Measurements from ENCODE around the gene TXNRD3.
A peak's percentile ranks its signal among the peaks of the same experiment; 100 is the strongest.
"Not testable (repeated sequence)": the region's sequence is repeated elsewhere in the genome, so short reads cannot be mapped to it uniquely, and the experiment has no call there.

The TXNRD3 gene

GRCh38 chr3:126646674-126647073 is 8.2 kb downstream of the TXNRD3 start:
- DNase-seq (ENCODE audit: low spot score), result no peak

DNA sequence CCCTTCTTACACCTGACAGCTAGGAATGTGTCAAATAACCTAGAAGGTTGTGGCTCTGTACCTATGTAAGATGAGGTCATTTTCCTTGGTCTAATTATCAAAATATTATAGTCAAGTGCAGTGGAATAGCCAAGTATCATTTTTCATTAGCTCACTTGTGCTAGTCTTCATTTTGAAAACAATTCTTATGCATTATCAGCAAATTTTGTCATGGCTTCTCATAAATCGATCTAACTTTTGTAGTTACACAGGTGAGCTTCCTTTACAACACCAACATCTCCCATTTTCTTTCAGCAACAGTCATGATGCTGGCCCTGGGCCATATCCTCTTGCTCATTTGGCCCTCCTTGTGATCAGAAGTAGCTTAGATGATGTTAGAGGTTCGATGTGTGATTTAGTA is 10.3 kb downstream of the TXNRD3 start:
- DNase-seq (ENCODE audit: low spot score), result no peak

- DNase-seq (ENCODE audit: low spot score), result no peak
Observed at GRCh38 chr3:126638790-126639189, 16.1 kb downstream of the TXNRD3 start.

GRCh38 chr3:126636436-126636835 is 18.5 kb downstream of the TXNRD3 start:
- DNase-seq (ENCODE audit: low spot score), result no peak

DNA sequence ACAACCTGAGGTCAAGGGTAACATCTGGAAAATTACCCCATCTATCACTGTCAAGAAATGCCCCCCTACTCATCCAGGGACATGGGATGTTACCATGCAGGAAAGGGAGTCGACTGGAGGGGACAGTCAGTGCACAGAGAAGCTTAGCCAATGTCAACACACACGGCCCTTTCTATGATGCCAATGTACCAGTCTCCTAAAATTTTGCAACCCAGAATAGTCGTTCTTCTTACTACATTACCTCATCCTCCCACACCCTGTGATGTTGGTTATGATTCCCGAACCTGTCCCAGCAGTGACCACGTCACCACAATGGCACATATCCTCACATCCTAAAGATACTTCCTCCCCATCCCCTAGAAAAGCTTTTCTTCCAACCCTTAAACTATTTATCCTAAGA is 20.1 kb downstream of the TXNRD3 start:
- DNase-seq (ENCODE audit: low spot score), result no peak

GRCh38 chr3:126630020-126630419 is 24.9 kb downstream of the TXNRD3 start:
- DNase-seq (ENCODE audit: low spot score), result no peak

DNA sequence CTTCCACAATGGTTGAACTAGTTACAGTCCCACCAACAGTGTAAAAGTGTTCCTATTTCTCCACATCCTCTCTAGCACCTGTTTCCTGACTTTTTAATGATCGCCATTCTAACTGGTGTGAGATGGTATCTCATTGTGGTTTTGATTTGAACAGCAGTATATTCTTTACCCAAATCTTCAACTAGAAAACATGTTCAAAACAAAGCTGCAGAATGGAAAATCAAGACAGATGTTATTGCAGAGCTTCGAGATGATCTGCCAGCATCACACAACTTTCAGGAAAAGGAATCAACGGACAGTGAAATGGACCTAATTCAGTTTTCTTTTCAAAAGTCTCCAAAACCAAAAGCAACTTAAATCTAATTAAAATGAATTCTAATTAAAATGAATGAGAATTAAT is 29.2 kb downstream of the TXNRD3 start:
- not testable (repeated sequence) for DNase-seq (ENCODE audit: low spot score)

DNA sequence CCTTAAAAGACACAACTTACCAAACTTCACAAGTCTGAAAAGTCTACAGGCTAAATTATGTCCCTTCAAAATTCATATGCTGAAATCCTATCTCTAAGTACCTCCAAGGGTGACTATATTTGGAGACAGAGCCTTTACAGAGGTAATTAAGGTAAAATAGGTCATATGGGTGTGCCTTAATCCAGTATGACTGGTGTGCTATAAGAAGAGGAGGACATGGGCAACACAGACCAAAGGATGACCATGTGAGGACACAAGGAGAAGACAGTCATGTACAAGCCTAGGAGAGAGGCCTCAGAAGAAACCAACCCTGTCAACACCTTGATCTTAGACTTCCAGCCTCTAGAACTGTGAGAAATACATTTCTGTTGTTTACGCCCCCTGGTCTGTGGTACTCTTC is 32.2 kb downstream of the TXNRD3 start:
- DNase-seq (ENCODE audit: low spot score), result no peak

DNA sequence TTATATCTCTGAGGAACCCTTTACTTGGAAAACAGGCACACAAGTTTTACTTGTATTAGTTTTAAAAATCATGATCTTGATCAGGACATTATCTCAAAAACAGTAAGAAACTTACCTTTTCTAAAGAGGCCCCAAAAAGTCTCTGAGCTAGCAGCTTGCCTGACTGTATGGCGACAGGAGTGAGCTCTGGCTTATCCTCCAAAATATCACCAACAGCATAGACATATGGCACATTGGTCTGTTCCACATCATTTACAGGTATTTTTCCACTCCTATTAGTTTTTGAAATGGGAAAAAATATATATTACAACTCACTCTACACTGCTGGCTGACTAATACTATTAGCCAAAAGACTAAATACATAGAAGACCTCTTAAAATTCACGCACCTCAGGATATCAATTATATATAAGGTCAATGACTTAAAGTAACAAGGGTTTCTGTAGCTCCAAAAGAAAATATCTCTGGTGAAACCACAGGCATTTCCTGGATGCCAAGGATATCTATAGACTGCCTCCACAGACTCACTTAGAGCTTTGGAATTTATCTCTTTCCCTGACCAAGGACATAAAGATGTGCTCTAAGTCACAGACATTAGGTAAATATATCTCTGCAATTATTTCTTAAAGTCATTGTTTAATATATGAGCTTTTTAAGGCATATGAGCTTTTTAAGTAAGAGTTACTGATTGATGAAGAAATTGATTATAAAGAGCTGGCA is 33.1 kb downstream of the TXNRD3 start:
- no peak for DNase-seq (ENCODE audit: low spot score)

- no peak for DNase-seq (ENCODE audit: low spot score)
Observed at GRCh38 chr3:126621171-126621570, 33.8 kb downstream of the TXNRD3 start.

GRCh38 chr3:126620738-126621137 is 34.2 kb downstream of the TXNRD3 start:
- DNase-seq (ENCODE audit: low spot score), result no peak

GRCh38 chr3:126618760-126619159 is 36.2 kb downstream of the TXNRD3 start:
- no peak for DNase-seq (ENCODE audit: low spot score)

GRCh38 chr3:126618021-126618420 is 36.9 kb downstream of the TXNRD3 start:
- DNase-seq (ENCODE audit: low spot score), result no peak

DNA sequence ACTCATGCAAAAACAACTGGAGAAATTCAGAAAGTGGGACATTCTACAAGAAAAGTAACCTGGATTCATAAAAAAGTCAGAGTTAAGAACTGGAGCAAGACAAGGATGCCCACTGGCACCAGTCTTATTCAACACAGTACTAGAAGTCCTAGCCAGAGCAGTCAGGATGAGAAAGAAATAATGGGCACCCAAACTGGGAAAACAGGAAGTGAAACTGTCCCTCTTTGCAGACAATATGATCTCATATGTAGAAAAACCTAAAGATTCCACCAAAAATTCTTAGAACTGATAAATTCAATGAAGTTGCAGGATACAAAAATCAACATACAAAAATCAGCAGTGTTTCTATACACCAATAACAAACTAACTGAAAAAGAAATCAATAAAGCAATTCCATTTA is 37.4 kb downstream of the TXNRD3 start:
- no peak for DNase-seq (ENCODE audit: low spot score)

DNA sequence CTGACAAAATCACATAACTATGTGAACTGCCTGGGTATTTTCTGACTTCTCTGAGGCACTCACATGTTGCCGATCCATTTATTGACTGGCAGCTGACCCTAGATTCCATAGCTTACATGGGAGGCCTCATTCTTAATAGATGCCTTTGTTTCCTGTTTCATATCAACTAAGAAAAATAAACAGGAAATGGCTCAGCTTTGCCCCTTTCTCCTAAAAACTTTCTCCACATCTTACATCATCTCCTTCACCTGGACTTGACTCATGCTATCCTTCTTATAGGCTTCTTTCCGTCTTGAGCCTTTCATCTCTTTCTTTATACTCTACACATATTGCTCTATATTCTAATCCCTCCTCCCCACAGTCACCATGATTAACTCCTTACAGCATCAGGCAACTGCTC is 38.0 kb downstream of the TXNRD3 start:
- DNase-seq (ENCODE audit: low spot score), result no peak

DNA sequence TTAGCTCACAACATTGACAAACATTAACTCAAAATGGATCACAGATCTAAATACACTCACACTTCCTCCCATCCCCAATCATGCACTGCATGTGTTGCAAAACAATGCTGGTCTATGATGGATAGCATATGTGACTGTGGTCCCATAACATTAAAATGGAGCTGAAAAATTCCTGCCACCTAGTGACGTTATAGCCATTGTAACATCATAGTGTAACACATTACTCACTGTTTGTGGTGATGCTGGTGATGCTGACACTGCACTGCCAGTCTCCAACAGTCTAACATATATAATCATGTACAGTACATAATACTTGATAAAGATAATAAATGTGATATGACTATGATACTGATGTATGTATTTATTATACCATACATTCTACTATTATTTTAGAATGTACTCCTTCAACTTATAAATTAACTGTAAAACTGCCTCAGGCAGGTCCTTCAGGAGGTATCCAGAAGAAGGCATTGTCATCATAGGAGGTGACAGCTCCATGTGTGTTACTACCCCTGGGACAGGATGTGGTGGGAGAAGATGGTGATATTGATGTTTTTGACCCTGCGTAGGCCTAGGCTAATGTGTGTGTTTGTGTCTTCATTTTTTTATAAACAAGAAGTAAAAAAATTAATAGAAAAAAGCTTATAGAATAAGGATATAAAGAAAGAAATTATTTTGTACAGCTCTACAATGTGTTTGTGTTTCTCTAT is 41.3 kb downstream of the TXNRD3 start:
- peak; percentile 9 for DNase-seq (ENCODE audit: low spot score)

GRCh38 chr3:126612479-126613205 is 42.3 kb downstream of the TXNRD3 start:
- no peak for DNase-seq (ENCODE audit: low spot score)

DNA sequence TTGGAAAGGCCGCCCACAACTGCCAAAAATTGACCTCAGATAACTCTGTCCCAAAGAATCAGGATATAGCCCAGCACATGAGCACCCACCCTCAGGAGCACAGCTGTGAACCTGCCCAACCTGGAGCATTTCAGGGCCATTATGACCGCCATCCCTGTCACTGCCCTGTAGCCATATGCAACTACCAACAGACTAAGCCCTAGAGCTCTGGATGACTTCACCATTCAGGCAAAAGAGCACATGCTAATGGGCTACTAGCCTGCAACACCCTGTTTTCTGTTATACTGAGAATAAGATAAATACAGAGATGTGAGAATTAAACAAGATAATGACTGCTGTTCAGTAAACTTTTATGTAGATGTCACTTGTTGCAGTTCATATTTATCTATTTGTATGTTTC is 45.0 kb downstream of the TXNRD3 start:
- no peak for DNase-seq (ENCODE audit: low spot score)

DNA sequence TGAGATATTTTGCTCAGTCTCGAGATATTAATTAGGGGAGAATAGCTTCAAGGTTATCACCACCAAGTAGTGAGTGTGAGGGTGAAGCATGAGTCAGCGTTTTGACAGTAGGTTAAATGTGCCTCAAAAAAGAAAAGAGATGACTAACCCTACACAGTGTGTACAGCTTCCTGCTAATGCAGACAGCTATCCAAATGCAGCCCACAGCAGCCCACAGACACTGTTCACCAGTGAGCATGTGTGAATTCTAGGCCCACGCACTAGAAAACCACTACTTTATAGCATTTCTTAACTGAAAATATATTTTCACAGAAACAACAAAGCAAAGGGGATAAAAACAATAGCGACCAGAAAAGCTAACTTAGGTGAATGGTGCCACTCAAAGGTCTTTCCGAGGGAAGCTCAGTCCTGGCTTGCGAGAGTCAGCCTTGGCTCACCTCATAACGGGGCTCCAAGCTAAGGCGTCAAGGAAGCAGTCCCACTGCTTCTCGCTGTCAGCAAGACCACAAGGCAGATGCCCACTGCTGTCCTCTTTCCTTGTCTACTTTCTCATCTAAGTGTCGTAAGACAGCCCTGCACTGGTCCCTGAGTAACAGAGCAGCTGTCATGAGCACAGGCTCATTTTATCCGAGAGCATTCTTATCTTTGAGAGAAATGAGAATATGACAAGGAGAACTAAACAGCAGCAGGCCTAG is 47.6 kb downstream of the TXNRD3 start:
- peak; percentile 59 for DNase-seq (ENCODE audit: low spot score)

GRCh38 chr3:126606001-126606400 is 48.9 kb downstream of the TXNRD3 start:
- DNase-seq (ENCODE audit: low spot score), result no peak

GRCh38 chr3:126604691-126605090 is 50.2 kb downstream of the TXNRD3 start:
- no peak for DNase-seq (ENCODE audit: low spot score)

- DNase-seq (ENCODE audit: low spot score), result no peak
Observed at GRCh38 chr3:126599101-126599500, 55.8 kb downstream of the TXNRD3 start.

DNA sequence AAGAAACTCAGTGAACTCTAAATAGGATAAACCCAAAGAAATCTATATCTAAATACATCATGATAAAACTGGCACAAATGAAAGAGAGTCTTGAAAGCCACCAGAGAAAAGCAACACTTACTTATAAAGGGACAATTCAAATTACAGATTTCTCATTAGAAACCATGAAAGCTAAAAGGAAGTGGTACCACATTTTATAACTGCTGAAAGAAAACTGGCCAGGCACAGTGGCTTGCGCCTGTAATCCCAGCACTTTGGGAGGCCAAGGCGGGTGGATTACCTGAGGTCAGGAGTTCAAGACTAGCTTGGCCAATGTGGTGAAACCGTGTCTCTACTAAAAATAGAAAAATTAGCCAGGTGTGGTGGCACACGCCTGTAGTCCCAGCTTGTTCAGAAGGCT is 59.4 kb downstream of the TXNRD3 start:
- DNase-seq (ENCODE audit: low spot score), result not testable (repeated sequence)
